ENCODE data around the gene XCL2. TPM values are rescaled to one million over a fixed set of nuclear protein-coding genes. Genes with fewer than 3 reads are reported as not detected.

Gene XCL2
- total and polyA plus RNA-seq, 2 of the 8 experiments (the other 6 are each of a cell fraction or from before 2014, with no cell fraction given): not detected

GRCh38 chr1:168561989-168562388, 18.2 kb upstream of the XCL2 start:
- Histone ChIP-seq H3K4ac (replicated peaks; ENCODE audit: insufficient read length, low read depth, low read length) (no peak overlapping the region), H4K91ac (replicated peaks; ENCODE audit: insufficient read length, low read length) (no peak overlapping the region), H3K27me3 (replicated peaks in 1 of 4; ENCODE audit: control insufficient read depth in 3 of 4, extremely low read depth in 1 of 4, insufficient read depth in 3 of 4, low read length in 3 of 4) (no peaks in the 10 kb centered on the region), H3K79me1 (ENCODE audit: low read depth, low read length) (no peaks in the 10 kb centered on the region), H4K8ac (ENCODE audit: extremely low read depth, insufficient read depth, low read length) (no peak overlapping the region), H3K18ac (ENCODE audit: extremely low read depth, low read length) (no peak overlapping the region), H3K56ac (replicated peaks; ENCODE audit: insufficient read length, low read depth, low read length) (no peak overlapping the region), H3K9me3 (ENCODE audit: insufficient read depth in 2 of 2, low read depth in 1 of 2, low read length in 1 of 2) (no peaks in the 10 kb centered on the region), H3K27ac (ENCODE audit: low read depth, low read length) (no peak overlapping the region), H2BK120ac (replicated peaks; ENCODE audit: low read depth, low read length) (no peak overlapping the region), H2BK5ac (ENCODE audit: low read depth, low read length) (no peak overlapping the region), H4K20me1 (replicated peaks in 1 of 2; ENCODE audit: control insufficient read depth in 1 of 2, insufficient read depth in 2 of 2, low read length in 2 of 2) (no peaks in the 10 kb centered on the region), H4K5ac (ENCODE audit: insufficient read length, low read depth, low read length) (no peak overlapping the region), H3K4me1 (replicated peaks in 1 of 4; ENCODE audit: control insufficient read depth in 3 of 4, insufficient read depth in 4 of 4, low read length in 3 of 4) (no peaks in the 10 kb centered on the region), H3K79me2 (ENCODE audit: control insufficient read depth in 1 of 2, insufficient read depth in 2 of 2, low read length in 2 of 2) (no peaks in the 10 kb centered on the region), H3K9ac (replicated peaks in 1 of 4; ENCODE audit: extremely low read depth in 1 of 4, low read depth in 3 of 4, low read length in 3 of 4) (no peak overlapping the region), H3K4me2 (ENCODE audit: insufficient read depth in 1 of 2, low read depth in 2 of 2, low read length in 2 of 2) (no peak overlapping the region), H2BK15ac (ENCODE audit: low read length) (no peak overlapping the region), H2AK5ac (ENCODE audit: low read depth, low read length) (no peak overlapping the region), H3K23me2 (ENCODE audit: low read depth, low read length) (no peaks in the 10 kb centered on the region), H2BK12ac (ENCODE audit: low read depth, low read length) (no peak overlapping the region), H2BK20ac (ENCODE audit: low read length) (no peak overlapping the region), H3K4me3 (ENCODE audit: extremely low read depth in 1 of 4, insufficient read depth in 2 of 4, low read depth in 3 of 4, low read length in 4 of 4) (no peak overlapping the region), H3K23ac (ENCODE audit: insufficient read length) (no peak overlapping the region), H2AFZ (ENCODE audit: low read length) (no peak overlapping the region), H3K14ac (ENCODE audit: insufficient read length) (no peak overlapping the region), H3K36me3 (ENCODE audit: control insufficient read depth in 2 of 4, insufficient read depth in 4 of 4, low read length in 3 of 4) (no peaks in the 10 kb centered on the region)
- FAIRE-seq (no peak), DNase-seq (ENCODE audit: low read depth in 1 of 2, low spot score in 2 of 2) (no peak)
- 86% methylated on average over 2 of the region's 2 CpGs; no CpG with 5 or more reads in 1 of the 2 experiments for WGBS, 2 experiments (ENCODE audit: extremely low coverage in 1 of 2, insufficient coverage in 1 of 2, insufficient read length in 1 of 2, insufficient replicate concordance in 2 of 2, low coverage in 1 of 2, low lambda C conversion rate in 2 of 2, missing lambda C conversion rate in 1 of 2)
- POLR2A ChIA-PET (ENCODE audit: partially characterized antibody): no interaction called here
- CTCF ChIA-PET (ENCODE audit: partially characterized antibody): interaction anchor here (1.5 kb wide), 1 partner anchor 8 kb away, joined by 3 read pairs; no protein-coding TSS in a partner anchor
- TF ChIP-seq E2F6 (IDR thresholded peaks at IDR 0.05): no peak
- no peak for TF ChIP-seq EGR1 (IDR thresholded peaks at IDR 0.05; ENCODE audit: borderline replicate concordance, low read depth, low read length)
- TF ChIP-seq GTF2F1 (IDR thresholded peaks at IDR 0.05; ENCODE audit: borderline replicate concordance, low read depth, low read length): no peak
- TF ChIP-seq RBBP5 (IDR thresholded peaks at IDR 0.05; ENCODE audit: borderline replicate concordance, low read depth, low read length): no peak
- no peak for TF ChIP-seq SIX5 (IDR thresholded peaks at IDR 0.05; ENCODE audit: low read depth, low read length)
